HEK293 (cell line): ENCODE measurements around the gene ASPSCR1.
A peak's percentile ranks its signal among the peaks of the same experiment; 100 is the strongest.

ENCODE experiments used
- CTCF ChIA-PET: fragments of 350-600 bp; formaldehyde crosslinking; extraction: SDS; loops from one replicate; lab custom pipeline; 2021; ENCODE audit warnings: antibody characterized with exemption; lab: Yijun Ruan, JAX
- POLR2A ChIA-PET: fragments of 300-600 bp; formaldehyde crosslinking; extraction: SDS; loops from one replicate; lab custom pipeline; 2020; ENCODE audit warnings: antibody characterized with exemption, inconsistent platforms; lab: Yijun Ruan, JAX
- H3K27ac ChIP-seq: fragments of 200-500 bp; sonication (Bioruptor generic); 2 replicates; pipeline ENCODE4 v1.5.1; 2014; ENCODE audit warnings: low read depth, low read length, control low read depth, inconsistent platforms; ENCODE audit errors: extremely low read depth
- H3K36me3 ChIP-seq, 2 experiments: fragments of 200-500 bp in 1 of 2; sonication (Bioruptor generic) in 1 of 2; 1 replicate in 1 of 2; 2 replicates in 1 of 2; pipeline ENCODE4 v1.5.1; 2014 to 2017; ENCODE audit warnings: inconsistent platforms in 2 of 2, low read length in 2 of 2; ENCODE audit not compliant: control insufficient read depth in 2 of 2, insufficient read depth in 1 of 2
- H3K4me1 ChIP-seq: fragments of 200-500 bp; sonication (Bioruptor generic); 2 replicates; pipeline ENCODE4 v1.5.1; 2014; ENCODE audit warnings: mild to moderate bottlenecking, low read length, inconsistent platforms; ENCODE audit not compliant: control insufficient read depth, insufficient read depth
- H3K4me3 ChIP-seq: 2 replicates; pipeline ENCODE4 v1.5.1; 2011; ENCODE audit warnings: low read depth, mild to moderate bottlenecking, control low read depth, low read length, moderate library complexity
- H3K9me3 ChIP-seq: fragments of 200-500 bp; sonication (Bioruptor generic); 2 replicates; pipeline ENCODE4 v1.5.1; 2014; ENCODE audit warnings: low read depth, low read length, inconsistent platforms; ENCODE audit not compliant: control insufficient read depth, insufficient read depth
- BCL11B ChIP-seq: fragments of 450-650 bp; formaldehyde crosslinking; IDR thresholded peaks from 2 replicates; pipeline ENCODE4 v1.5.1; 2016; ENCODE audit warnings: low read depth, missing biosample characterization, missing genetic modification characterization
- GLIS1 ChIP-seq: fragments of 450-650 bp; formaldehyde crosslinking; IDR thresholded peaks from 2 replicates; pipeline ENCODE4 v1.5.1; 2016; ENCODE audit warnings: missing biosample characterization, missing genetic modification characterization
- GLIS2 ChIP-seq: fragments of 450-650 bp; formaldehyde crosslinking; IDR thresholded peaks from 2 replicates; pipeline ENCODE4 v1.5.1; 2016; ENCODE audit warnings: missing biosample characterization, missing genetic modification characterization
- HIC1 ChIP-seq: fragments of 450-650 bp; formaldehyde crosslinking; IDR thresholded peaks from 2 replicates; pipeline ENCODE4 v1.5.1; 2016; ENCODE audit warnings: missing biosample characterization, missing genetic modification characterization
- HOXD13 ChIP-seq: sonication (generic); formaldehyde crosslinking; IDR thresholded peaks from 2 replicates; pipeline ENCODE4 v1.8.0; 2022; ENCODE audit warnings: missing genetic modification reagents, borderline replicate concordance
- MEIS1 ChIP-seq: sonication (generic); formaldehyde crosslinking; IDR thresholded peaks from 2 replicates; pipeline ENCODE4 v1.8.1; 2022; ENCODE audit warnings: missing genetic modification reagents, mild to moderate bottlenecking, borderline replicate concordance
- RBAK ChIP-seq: fragments of 450-650 bp; formaldehyde crosslinking; IDR thresholded peaks from 2 replicates; pipeline ENCODE4 v1.5.1; 2016; ENCODE audit warnings: missing biosample characterization, missing genetic modification characterization
- ZBTB26 ChIP-seq: fragments of 450-650 bp; formaldehyde crosslinking; optimal IDR thresholded peaks from 2 replicates; pipeline ENCODE3; 2016; ENCODE audit warnings: missing biosample characterization, mild to moderate bottlenecking, missing genetic modification characterization
- ZBTB8A ChIP-seq: fragments of 450-650 bp; formaldehyde crosslinking; IDR thresholded peaks from 2 replicates; pipeline ENCODE4 v1.5.1; 2016; ENCODE audit warnings: missing biosample characterization, missing genetic modification characterization
- ZIC2 ChIP-seq: fragments of 450-650 bp; formaldehyde crosslinking; IDR thresholded peaks from 2 replicates; pipeline ENCODE4 v1.5.1; 2016; ENCODE audit warnings: missing biosample characterization, missing genetic modification characterization
- ZNF112 ChIP-seq: fragments of 450-650 bp; formaldehyde crosslinking; IDR thresholded peaks from 2 replicates; pipeline ENCODE4 v1.5.0; 2017; ENCODE audit warnings: missing biosample characterization, missing genetic modification characterization
- ZNF157 ChIP-seq: fragments of 450-650 bp; formaldehyde crosslinking; IDR thresholded peaks from 2 replicates; pipeline ENCODE4 v1.5.1; 2016; ENCODE audit warnings: missing biosample characterization, missing genetic modification characterization
- ZNF223 ChIP-seq: fragments of 450-650 bp; formaldehyde crosslinking; IDR thresholded peaks from 2 replicates; pipeline ENCODE4 v1.5.1; 2016; ENCODE audit warnings: missing biosample characterization, missing genetic modification characterization
- ZNF335 ChIP-seq: fragments of 450-650 bp; formaldehyde crosslinking; conservative IDR thresholded peaks from 2 replicates; pipeline ENCODE4 v1.5.1; 2016; ENCODE audit warnings: missing biosample characterization, missing genetic modification characterization
- ZNF423 ChIP-seq: fragments of 450-650 bp; formaldehyde crosslinking; IDR thresholded peaks from 2 replicates; pipeline ENCODE4 v1.5.1; 2016; ENCODE audit warnings: missing biosample characterization, missing genetic modification characterization
- ZNF501 ChIP-seq: fragments of 450-650 bp; formaldehyde crosslinking; IDR thresholded peaks from 2 replicates; pipeline ENCODE4 v1.5.1; 2016; ENCODE audit warnings: missing biosample characterization, missing genetic modification characterization
- ZNF513 ChIP-seq: fragments of 450-650 bp; IDR thresholded peaks from 2 replicates; pipeline ENCODE4 v1.5.1; 2018; ENCODE audit warnings: missing biosample characterization, missing genetic modification characterization
- ZNF558 ChIP-seq: fragments of 450-650 bp; formaldehyde crosslinking; IDR thresholded peaks from 2 replicates; pipeline ENCODE4 v1.5.1; 2016; ENCODE audit warnings: missing biosample characterization, missing genetic modification characterization
- ZNF596 ChIP-seq: fragments of 450-650 bp; IDR thresholded peaks from 2 replicates; pipeline ENCODE4 v1.5.0; 2018; ENCODE audit warnings: missing biosample characterization, mild to moderate bottlenecking, missing genetic modification characterization, moderate library complexity
- ZNF660 ChIP-seq: fragments of 450-650 bp; IDR thresholded peaks from 2 replicates; pipeline ENCODE4 v1.5.1; 2018; ENCODE audit warnings: missing biosample characterization, mild to moderate bottlenecking, missing genetic modification characterization
- ZNF76 ChIP-seq: fragments of 450-650 bp; formaldehyde crosslinking; IDR thresholded peaks from 2 replicates; pipeline ENCODE4; 2016; ENCODE audit warnings: low read depth, missing biosample characterization, missing genetic modification characterization, borderline replicate concordance
- ZSCAN23 ChIP-seq: fragments of 450-650 bp; formaldehyde crosslinking; IDR thresholded peaks from 2 replicates; pipeline ENCODE4 v1.5.1; 2016; ENCODE audit warnings: missing biosample characterization, missing genetic modification characterization
- ZSCAN30 ChIP-seq: fragments of 450-650 bp; IDR thresholded peaks from 2 replicates; pipeline ENCODE4 v1.5.1; 2018; ENCODE audit warnings: missing biosample characterization, mild to moderate bottlenecking, missing genetic modification characterization, moderate library complexity
- TF ChIP-seq, protein P1 (sequence below): fragments of 450-650 bp; formaldehyde crosslinking; IDR thresholded peaks from 2 replicates; pipeline ENCODE4 v1.5.1; 2016; ENCODE audit warnings: missing biosample characterization, missing genetic modification characterization, borderline replicate concordance

Gene ASPSCR1

GRCh38 chr17:81958633-81959342 is 18.6 kb upstream of the ASPSCR1 start:
- H3K4me1 ChIP-seq = peaks cover 4% of the 10 kb centered on the region; the same call in 1 of the 2 replicates
- POLR2A ChIA-PET = interaction anchor here (0.7 to 2.3 kb wide), 12 partner anchors 19 to 148 kb away, joined by 3 to 16 read pairs (median 4); partner anchors contain the start of genes ASPSCR1, CENPX, DCXR and FASN
- no peak overlapping the region for H3K27ac ChIP-seq
- H3K9me3 ChIP-seq = no peaks in the 10 kb centered on the region
- TF ChIP-seq HOXD13 (CRISPR knock-in tag) = no peak
- peak; percentile 56 for TF ChIP-seq GLIS2
- no peak for TF ChIP-seq BCL11B (tag by site-specific recombination)
- peak; percentile 93 for TF ChIP-seq GLIS1
- no peak for TF ChIP-seq MEIS1
- TF ChIP-seq ZIC2 (tag by site-specific recombination) = peak; percentile 75
- TF ChIP-seq ZNF335 (tag by site-specific recombination) = peak; percentile 61
- TF ChIP-seq, protein P1, sequence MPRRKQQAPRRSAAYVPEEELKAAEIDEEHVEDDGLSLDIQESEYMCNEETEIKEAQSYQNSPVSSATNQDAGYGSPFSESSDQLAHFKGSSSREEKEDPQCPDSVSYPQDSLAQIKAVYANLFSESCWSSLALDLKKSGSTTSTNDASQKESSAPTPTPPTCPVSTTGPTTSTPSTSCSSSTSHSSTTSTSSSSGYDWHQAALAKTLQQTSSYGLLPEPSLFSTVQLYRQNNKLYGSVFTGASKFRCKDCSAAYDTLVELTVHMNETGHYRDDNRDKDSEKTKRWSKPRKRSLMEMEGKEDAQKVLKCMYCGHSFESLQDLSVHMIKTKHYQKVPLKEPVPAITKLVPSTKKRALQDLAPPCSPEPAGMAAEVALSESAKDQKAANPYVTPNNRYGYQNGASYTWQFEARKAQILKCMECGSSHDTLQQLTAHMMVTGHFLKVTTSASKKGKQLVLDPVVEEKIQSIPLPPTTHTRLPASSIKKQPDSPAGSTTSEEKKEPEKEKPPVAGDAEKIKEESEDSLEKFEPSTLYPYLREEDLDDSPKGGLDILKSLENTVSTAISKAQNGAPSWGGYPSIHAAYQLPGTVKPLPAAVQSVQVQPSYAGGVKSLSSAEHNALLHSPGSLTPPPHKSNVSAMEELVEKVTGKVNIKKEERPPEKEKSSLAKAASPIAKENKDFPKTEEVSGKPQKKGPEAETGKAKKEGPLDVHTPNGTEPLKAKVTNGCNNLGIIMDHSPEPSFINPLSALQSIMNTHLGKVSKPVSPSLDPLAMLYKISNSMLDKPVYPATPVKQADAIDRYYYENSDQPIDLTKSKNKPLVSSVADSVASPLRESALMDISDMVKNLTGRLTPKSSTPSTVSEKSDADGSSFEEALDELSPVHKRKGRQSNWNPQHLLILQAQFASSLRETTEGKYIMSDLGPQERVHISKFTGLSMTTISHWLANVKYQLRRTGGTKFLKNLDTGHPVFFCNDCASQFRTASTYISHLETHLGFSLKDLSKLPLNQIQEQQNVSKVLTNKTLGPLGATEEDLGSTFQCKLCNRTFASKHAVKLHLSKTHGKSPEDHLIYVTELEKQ = no peak
- TF ChIP-seq RBAK (tag by site-specific recombination) = no peak
- TF ChIP-seq HIC1 (tag by site-specific recombination) = peak; percentile 27; the same call in 1 of the 2 replicates
- TF ChIP-seq ZNF558 (tag by site-specific recombination) = no peak
- TF ChIP-seq, all 188 proteins: peak for 5
- Histone ChIP-seq H3K4me3 (no peak overlapping the region), H3K36me3 (no peaks in the 10 kb centered on the region)
- CTCF ChIA-PET = interaction anchor here (0.6 to 3.0 kb wide), 47 partner anchors 8 to 1208 kb away, joined by 3 to 105 read pairs (median 4); partner anchors contain the start of genes ASPSCR1, CENPX, DCXR and LRRC45

DNA sequence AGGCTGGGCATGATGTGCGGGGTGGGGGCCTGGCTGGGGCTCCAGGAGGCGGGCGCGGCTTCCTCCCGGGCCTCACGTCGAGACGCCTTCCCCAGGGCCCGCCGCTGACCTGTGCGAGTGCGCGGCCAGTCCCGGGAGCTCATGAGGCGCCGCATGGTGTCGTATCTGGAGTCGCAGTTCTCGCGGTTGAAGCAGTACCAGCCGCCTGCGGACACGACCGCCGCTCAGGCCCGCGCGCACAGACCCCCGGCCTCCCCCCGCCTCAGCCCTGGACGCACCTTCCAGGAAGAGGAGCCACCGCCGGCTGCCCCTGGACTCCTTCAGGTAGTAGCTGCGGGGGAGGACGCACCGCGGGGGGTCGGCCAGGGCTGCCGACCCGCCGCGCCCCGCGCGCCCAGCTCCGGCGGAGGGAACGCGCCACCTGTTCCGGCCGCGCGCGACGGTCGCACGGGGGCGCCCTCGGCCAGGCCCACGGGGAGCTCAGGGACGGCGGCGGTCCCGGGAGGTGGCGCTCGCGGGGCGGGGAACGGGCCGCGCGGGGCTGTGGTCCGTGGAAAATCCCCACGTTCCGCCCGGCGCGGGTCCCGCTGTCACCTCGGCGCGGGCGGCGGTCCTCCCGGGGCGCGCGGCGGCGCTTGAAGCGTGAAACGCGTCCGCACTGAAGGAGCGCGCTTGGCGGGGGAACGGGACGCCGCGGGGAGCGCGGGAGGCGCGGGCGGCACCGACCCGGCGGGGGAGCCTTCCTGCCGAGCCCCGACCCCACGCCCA is 17.9 kb upstream of the ASPSCR1 start:
- Histone ChIP-seq H3K4me3 (peak overlapping the region; percentile 20), H3K36me3 (no peaks in the 10 kb centered on the region), H3K27ac (peak overlapping the region; percentile 31; the same call in 1 of the 2 replicates), H3K9me3 (no peaks in the 10 kb centered on the region), H3K4me1 (peaks cover 4% of the 10 kb centered on the region; the same call in 1 of the 2 replicates)
- CTCF ChIA-PET = interaction anchor here (0.6 to 3.0 kb wide), 49 partner anchors 9 to 1207 kb away, joined by 3 to 105 read pairs (median 4); partner anchors contain the start of genes ASPSCR1, CENPX, DCXR and LRRC45
- POLR2A ChIA-PET = interaction anchor here (0.7 to 2.3 kb wide), 12 partner anchors 18 to 147 kb away, joined by 3 to 16 read pairs (median 4); partner anchors contain the start of genes ASPSCR1, CENPX, DCXR and FASN
- TF ChIP-seq ZNF501 (no peak), GLIS1 (peak; percentile 70), ZNF76 (tag by site-specific recombination) (no peak), ZNF423 (tag by site-specific recombination) (0 out of 2 replicates have a peak, but pooled peaks have one; percentile 22), ZSCAN30 (tag by site-specific recombination) (peak; percentile 19; the same call in 1 of the 2 replicates), ZNF513 (tag by site-specific recombination) (no peak), ZBTB26 (tag by site-specific recombination) (peak; percentile 3), GLIS2 (0 out of 2 replicates have a peak, but pooled peaks have one; percentile 18), ZNF596 (peak; percentile 24; the same call in 1 of the 2 replicates), ZBTB8A (tag by site-specific recombination) (peak; percentile 12; the same call in 1 of the 2 replicates), ZNF223 (tag by site-specific recombination) (no peak), ZNF157 (tag by site-specific recombination) (no peak), ZNF660 (peak; percentile 62; the same call in 1 of the 2 replicates), ZSCAN23 (no peak), ZNF112 (tag by site-specific recombination) (no peak)
